AG04450 (cell line): ENCODE measurements around the gene IQCH. TPM values are rescaled to one million over a fixed set of nuclear protein-coding genes. Genes with fewer than 3 reads are reported as not detected.

Source experiments
- CTCF ChIA-PET: fragments of 300-600, 350-600 bp; formaldehyde crosslinking; extraction: SDS; loops from one replicate; lab custom pipeline; 2022; ENCODE audit warnings: antibody characterized with exemption, inconsistent platforms; lab: Charles Lee
- POLR2A ChIA-PET: fragments of 350-600 bp; formaldehyde crosslinking; extraction: SDS; loops from one replicate; lab custom pipeline; 2021; ENCODE audit warnings: antibody characterized with exemption, inconsistent platforms; lab: Yijun Ruan, JAX
- DNase-seq: peaks from one replicate; pipeline ENCODE4 v3.0.0-alpha.2; 2011; ENCODE audit warnings: low read depth, low spot score
- H3K27ac ChIP-seq: one replicate; pipeline ENCODE4 v1.5.1; 2012; ENCODE audit warnings: low read depth, low read length, control low read depth
- H3K27me3 ChIP-seq: one replicate; pipeline ENCODE4 v1.6.0; 2012; ENCODE audit warnings: low read length; ENCODE audit not compliant: control insufficient read depth, insufficient read depth
- H3K4me3 ChIP-seq: 2 replicates; pipeline ENCODE4 v1.5.1; 2011; ENCODE audit warnings: mild to moderate bottlenecking, low read depth, low read length, control low read depth
- H3K9me3 ChIP-seq: 2 replicates; pipeline ENCODE4 v1.5.1; 2012; ENCODE audit warnings: low read length; ENCODE audit not compliant: control insufficient read depth, insufficient read depth
- CTCF ChIP-seq: IDR thresholded peaks from 2 replicates; pipeline ENCODE4 v1.5.1; 2011; ENCODE audit warnings: low read depth, low read length, control low read depth, inconsistent platforms
- polyA plus RNA-seq: library from polyadenylated mRNA; depleted of rRNA; stranded (reverse); fragments of >200 nt; gene quantifications from 2 replicates; pipeline ENCODE4 v1.2.3, GENCODE V29; 2011

IQCH gene
- polyA plus RNA-seq, 1 experiment: 0.95 TPM

GRCh38 chr15:67472957-67473356 lies 218.4 kb downstream of the IQCH start:
- peak; percentile 29 for DNase-seq
- no peak overlapping the region for H3K4me3 ChIP-seq
- H3K9me3 ChIP-seq: no peaks in the 10 kb centered on the region
- POLR2A ChIA-PET: interaction anchor here (0.5 kb wide), 1 partner anchor 309 kb away, joined by 12 read pairs; no protein-coding TSS in a partner anchor
- H3K27ac ChIP-seq: no peak overlapping the region
- CTCF ChIA-PET: no interaction called here
- no peak for TF ChIP-seq CTCF
- H3K27me3 ChIP-seq: no peaks in the 10 kb centered on the region

- no peaks in the 10 kb centered on the region for H3K9me3 ChIP-seq
- ChIA-PET POLR2A (no interaction called here), CTCF (no interaction called here)
- TF ChIP-seq CTCF: no peak
- peaks cover 4% of the 10 kb centered on the region for H3K27me3 ChIP-seq
- H3K27ac ChIP-seq: no peak overlapping the region
- H3K4me3 ChIP-seq: no peak overlapping the region
- DNase-seq: no peak
These were observed 220.0 kb downstream of the IQCH start for GRCh38 chr15:67474405-67475110.

GRCh38 chr15:67479781-67480505 lies 225.4 kb downstream of the IQCH start:
- Histone ChIP-seq H3K27ac (no peak overlapping the region), H3K4me3 (no peak overlapping the region), H3K27me3 (peaks cover 4% of the 10 kb centered on the region), H3K9me3 (no peaks in the 10 kb centered on the region)
- POLR2A ChIA-PET: no interaction called here
- no peak for DNase-seq
- no peak for TF ChIP-seq CTCF
- CTCF ChIA-PET: interaction anchor here (2.0 kb wide), 1 partner anchor 23 kb away, joined by 7 read pairs; no protein-coding TSS in a partner anchor

GRCh38 chr15:67480741-67481140 lies 226.2 kb downstream of the IQCH start:
- H3K27me3 ChIP-seq: peaks cover 7% of the 10 kb centered on the region
- H3K4me3 ChIP-seq: no peak overlapping the region
- DNase-seq: no peak
- POLR2A ChIA-PET: no interaction called here
- CTCF ChIA-PET: interaction anchor here (0.9 to 2.0 kb wide), 2 partner anchors 20 to 23 kb away, joined by 3 to 7 read pairs; no protein-coding TSS in a partner anchor
- no peaks in the 10 kb centered on the region for H3K9me3 ChIP-seq
- no peak overlapping the region for H3K27ac ChIP-seq
- no peak for TF ChIP-seq CTCF

- ChIA-PET POLR2A (no interaction called here), CTCF (interaction anchor here (2.0 kb wide), 1 partner anchor 24 kb away, joined by 7 read pairs; no protein-coding TSS in a partner anchor)
- Histone ChIP-seq H3K9me3 (no peaks in the 10 kb centered on the region), H3K4me3 (no peak overlapping the region), H3K27ac (no peak overlapping the region), H3K27me3 (peaks cover 7% of the 10 kb centered on the region)
- no peak for TF ChIP-seq CTCF
- no peak for DNase-seq
These were observed 227.1 kb downstream of the IQCH start for GRCh38 chr15:67481680-67482079.
